OCI-LY3 (cell line): ENCODE results near the gene CLEC2A.

ENCODE experiments used
- CTCF ChIP-seq: fragments of 200-600, 300-600 bp; sonication (generic); IDR thresholded peaks from 2 replicates; pipeline ENCODE4 v1.5.1; 2014; ENCODE audit warnings: antibody characterized with exemption, low read length, low read depth
- EZH2phosphoT487 ChIP-seq: fragments of 200-600 bp; shearing (Covaris generic); IDR thresholded peaks from 2 replicates; pipeline ENCODE4 v1.6.1; 2018; ENCODE audit warnings: antibody characterized with exemption, mixed run types, low read depth

- TF ChIP-seq CTCF: no peak
- no peak for TF ChIP-seq EZH2phosphoT487
Observed at GRCh38 chr12:9961901-9962300, 29.7 kb upstream of the CLEC2A start.
